Natural killer cell (primary cell): ENCODE measurements around the gene HDAC1. TPM values are rescaled to one million over a fixed set of nuclear protein-coding genes. Genes with fewer than 3 reads are reported as not detected.

ENCODE experiments used
- ATAC-seq, 3 donors: fragments of 150-1000 bp in 2 of 3; fragments of 200-7000 bp in 1 of 3; cut with Tn5 transposase; 1 replicate in 1 of 3; 2 replicates in 2 of 3; pipeline ENCODE4 v1.10.0; 2021; ENCODE audit warnings: mild to moderate bottlenecking in 2 of 3, moderate library complexity in 2 of 3
- DNase-seq, 2 donors: peaks; one replicate each; pipeline versions ENCODE4 v3.0.0 to v3.0.0-alpha.2; 2013 to 2021; ENCODE audit warnings: mixed read lengths in 1 of 2
- H3K27ac ChIP-seq: one replicate; pipeline ENCODE4 v1.5.1; 2013; ENCODE audit warnings: mild to moderate bottlenecking, low read length
- H3K27me3 ChIP-seq: one replicate; pipeline ENCODE4 v1.6.1; 2013; ENCODE audit warnings: low read length; ENCODE audit not compliant: control insufficient read depth, insufficient read depth
- H3K36me3 ChIP-seq: one replicate; pipeline ENCODE4 v1.6.1; 2013; ENCODE audit warnings: low read length; ENCODE audit not compliant: control insufficient read depth, insufficient read depth
- H3K4me1 ChIP-seq: one replicate; pipeline ENCODE4 v1.6.1; 2013; ENCODE audit warnings: low read length; ENCODE audit not compliant: control insufficient read depth, insufficient read depth
- H3K4me3 ChIP-seq: one replicate; pipeline ENCODE4 v1.5.1; 2013; ENCODE audit warnings: low read length
- H3K9me3 ChIP-seq: one replicate; pipeline ENCODE4 v1.6.1; 2013; ENCODE audit warnings: low read length; ENCODE audit not compliant: control insufficient read depth, insufficient read depth
- H3K27ac Mint-ChIP-seq, 2 donors: one replicate each; pipeline ENCODE4 v1.8.0; 2022; ENCODE audit warnings: mild to moderate bottlenecking in 2 of 2, mixed read lengths in 2 of 2, moderate library complexity in 1 of 2
- H3K27me3 Mint-ChIP-seq, 2 donors: one replicate each; pipeline ENCODE4 v1.8.0; 2022; ENCODE audit warnings: low read depth in 2 of 2, mixed read lengths in 2 of 2
- H3K36me3 Mint-ChIP-seq: one replicate; pipeline ENCODE4 v1.8.0; 2022; ENCODE audit warnings: mixed read lengths
- H3K4me1 Mint-ChIP-seq, 2 donors: one replicate each; pipeline ENCODE4 v1.8.0; 2022; ENCODE audit warnings: mixed read lengths in 2 of 2
- H3K4me3 Mint-ChIP-seq: one replicate; pipeline ENCODE4 v1.8.0; 2022; ENCODE audit warnings: mild to moderate bottlenecking, moderate library complexity, mixed read lengths
- H3K9me3 Mint-ChIP-seq, 2 donors: one replicate each; pipeline ENCODE4 v1.8.0; 2022; ENCODE audit warnings: mixed read lengths in 2 of 2
- WGBS: methylation state at CpG from one replicate; pipeline ENCODE4 v1.1.7; 2013; ENCODE audit warnings: missing lambda C conversion rate; ENCODE audit not compliant: insufficient coverage; 5-methylcytosine and 5-hydroxymethylcytosine counted together
- intact Hi-C: fragments of 100-400 bp; cut with micrococcal nuclease; formaldehyde crosslinking; loops from one replicate; pipeline ENCODE4 v1.14.2; 2022
- total RNA-seq, 4 donors: library from RNA; stranded (reverse); fragments of 120-200 nt in 1 of 4; gene quantifications; one replicate each; pipeline versions ENCODE4 v1.2.3 to v1.2.4, GENCODE V29; 2013 to 2022
- TF ChIP-seq, protein P1 (sequence below): fragments of 200-600 bp; IDR thresholded peaks from one replicate; pipeline ENCODE4 v1.8.0; 2022; ENCODE audit warnings: antibody characterized with exemption

The HDAC1 gene
- total RNA-seq, 3 donors from 2014 or later (not counting 1 experiment from before 2014, with no cell fraction given): 110 to 133 (median 125) TPM

DNA sequence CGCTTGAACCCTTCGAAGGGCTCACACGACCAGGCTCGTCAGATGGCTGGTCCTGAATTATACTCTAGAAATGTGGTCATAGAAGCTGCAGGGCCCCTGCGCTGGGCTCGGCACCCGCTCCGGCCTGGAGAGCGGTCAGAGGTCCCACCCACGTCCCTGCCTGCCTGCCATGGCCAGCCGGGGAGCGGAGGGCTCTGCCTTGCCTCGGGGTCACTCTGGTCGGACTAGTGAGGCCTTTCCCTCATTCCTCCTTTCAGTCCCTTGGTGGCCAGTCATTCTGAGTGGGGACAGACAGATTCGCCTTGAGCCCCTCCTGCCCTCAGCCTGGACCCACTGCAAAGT is 44.7 kb downstream of the HDAC1 start:
- TF ChIP-seq, protein P1, sequence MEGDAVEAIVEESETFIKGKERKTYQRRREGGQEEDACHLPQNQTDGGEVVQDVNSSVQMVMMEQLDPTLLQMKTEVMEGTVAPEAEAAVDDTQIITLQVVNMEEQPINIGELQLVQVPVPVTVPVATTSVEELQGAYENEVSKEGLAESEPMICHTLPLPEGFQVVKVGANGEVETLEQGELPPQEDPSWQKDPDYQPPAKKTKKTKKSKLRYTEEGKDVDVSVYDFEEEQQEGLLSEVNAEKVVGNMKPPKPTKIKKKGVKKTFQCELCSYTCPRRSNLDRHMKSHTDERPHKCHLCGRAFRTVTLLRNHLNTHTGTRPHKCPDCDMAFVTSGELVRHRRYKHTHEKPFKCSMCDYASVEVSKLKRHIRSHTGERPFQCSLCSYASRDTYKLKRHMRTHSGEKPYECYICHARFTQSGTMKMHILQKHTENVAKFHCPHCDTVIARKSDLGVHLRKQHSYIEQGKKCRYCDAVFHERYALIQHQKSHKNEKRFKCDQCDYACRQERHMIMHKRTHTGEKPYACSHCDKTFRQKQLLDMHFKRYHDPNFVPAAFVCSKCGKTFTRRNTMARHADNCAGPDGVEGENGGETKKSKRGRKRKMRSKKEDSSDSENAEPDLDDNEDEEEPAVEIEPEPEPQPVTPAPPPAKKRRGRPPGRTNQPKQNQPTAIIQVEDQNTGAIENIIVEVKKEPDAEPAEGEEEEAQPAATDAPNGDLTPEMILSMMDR: no peak
- peak overlapping the region; percentile 69 for H3K4me3 Mint-ChIP-seq
- H3K27me3 Mint-ChIP-seq: peaks cover 0 to 3% of the 10 kb centered on the region in 2 donors
- peak overlapping the region in 1 of 2 donors; percentile 87 for H3K27ac Mint-ChIP-seq
- no peak for ATAC-seq
- intact Hi-C loops: loop anchor here (5.0 kb wide), 1 partner anchor 114 kb away; the partner anchor contains the start of genes EIF3I and TMEM234
- peaks cover 48% of the 10 kb centered on the region for H3K4me1 ChIP-seq
- peaks cover 1% of the 10 kb centered on the region for H3K36me3 Mint-ChIP-seq
- DNase-seq: no peak
- H3K36me3 ChIP-seq: peaks cover 24% of the 10 kb centered on the region
- H3K27me3 ChIP-seq: no peaks in the 10 kb centered on the region
- no peaks in the 10 kb centered on the region for H3K9me3 Mint-ChIP-seq
- H3K27ac ChIP-seq: no peak overlapping the region
- H3K9me3 ChIP-seq: no peaks in the 10 kb centered on the region
- WGBS: 48% methylated on average over 15 of the region's 15 CpGs
- H3K4me1 Mint-ChIP-seq: peaks cover 19 to 47% of the 10 kb centered on the region in 2 donors
- H3K4me3 ChIP-seq: peak overlapping the region; percentile 1

DNA sequence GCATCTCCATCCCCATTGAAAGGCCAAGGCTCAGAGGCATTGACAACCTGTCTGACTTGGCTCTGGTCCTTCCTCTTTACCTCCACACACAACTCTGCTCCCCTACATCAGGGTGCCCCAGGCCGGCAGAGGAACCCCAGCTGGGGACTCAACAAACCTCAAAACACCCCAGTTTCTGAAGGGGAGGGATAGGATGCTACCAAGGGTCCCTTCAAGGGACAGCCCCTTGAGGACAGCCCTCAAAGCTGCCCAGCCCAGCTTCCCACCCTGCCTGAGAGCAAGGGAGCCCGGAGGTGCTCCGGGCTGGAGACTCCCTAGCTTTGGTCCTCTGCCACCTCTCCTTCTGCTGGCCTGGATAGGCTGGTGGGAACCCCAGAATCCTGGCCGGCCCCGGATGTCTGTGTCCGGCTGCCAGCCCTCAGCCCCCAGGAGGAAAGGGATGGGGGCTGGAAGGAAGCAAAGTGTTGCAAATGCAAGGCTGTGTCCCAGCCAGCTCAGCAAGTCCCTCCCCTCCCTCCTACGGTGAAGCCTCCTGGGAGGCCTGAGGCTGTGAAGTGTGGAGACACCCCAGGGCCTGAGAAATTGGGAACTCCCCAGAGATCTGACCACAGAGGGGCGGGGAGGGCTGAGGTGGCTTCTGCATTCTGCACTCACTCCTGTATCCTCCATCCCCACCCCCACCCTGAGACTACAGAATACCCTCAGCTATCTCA is 45.2 kb downstream of the HDAC1 start:
- H3K4me1 ChIP-seq: peaks cover 48% of the 10 kb centered on the region
- H3K27ac ChIP-seq: no peak overlapping the region
- H3K27me3 ChIP-seq: no peaks in the 10 kb centered on the region
- H3K9me3 Mint-ChIP-seq: no peaks in the 10 kb centered on the region
- no peak overlapping the region for H3K4me3 ChIP-seq
- peak; percentile 67 to 87 for DNase-seq
- peaks cover 19 to 47% of the 10 kb centered on the region in 2 donors for H3K4me1 Mint-ChIP-seq
- TF ChIP-seq, protein P1: no peak
- H3K9me3 ChIP-seq: no peaks in the 10 kb centered on the region
- intact Hi-C loops: loop anchor here (1.0 to 5.0 kb wide), 2 partner anchors 14 to 115 kb away; partner anchors contain the start of genes EIF3I and TMEM234
- peaks cover 0 to 3% of the 10 kb centered on the region in 2 donors for H3K27me3 Mint-ChIP-seq
- peak overlapping the region; percentile 19 to 87 for H3K27ac Mint-ChIP-seq
- ATAC-seq: peak; percentile 75 to 85 (median 76)
- H3K36me3 ChIP-seq: peaks cover 19% of the 10 kb centered on the region
- no peaks in the 10 kb centered on the region for H3K36me3 Mint-ChIP-seq
- 28% methylated on average over 8 of the region's 8 CpGs for WGBS
- peak overlapping the region; percentile 69 for H3K4me3 Mint-ChIP-seq

DNA sequence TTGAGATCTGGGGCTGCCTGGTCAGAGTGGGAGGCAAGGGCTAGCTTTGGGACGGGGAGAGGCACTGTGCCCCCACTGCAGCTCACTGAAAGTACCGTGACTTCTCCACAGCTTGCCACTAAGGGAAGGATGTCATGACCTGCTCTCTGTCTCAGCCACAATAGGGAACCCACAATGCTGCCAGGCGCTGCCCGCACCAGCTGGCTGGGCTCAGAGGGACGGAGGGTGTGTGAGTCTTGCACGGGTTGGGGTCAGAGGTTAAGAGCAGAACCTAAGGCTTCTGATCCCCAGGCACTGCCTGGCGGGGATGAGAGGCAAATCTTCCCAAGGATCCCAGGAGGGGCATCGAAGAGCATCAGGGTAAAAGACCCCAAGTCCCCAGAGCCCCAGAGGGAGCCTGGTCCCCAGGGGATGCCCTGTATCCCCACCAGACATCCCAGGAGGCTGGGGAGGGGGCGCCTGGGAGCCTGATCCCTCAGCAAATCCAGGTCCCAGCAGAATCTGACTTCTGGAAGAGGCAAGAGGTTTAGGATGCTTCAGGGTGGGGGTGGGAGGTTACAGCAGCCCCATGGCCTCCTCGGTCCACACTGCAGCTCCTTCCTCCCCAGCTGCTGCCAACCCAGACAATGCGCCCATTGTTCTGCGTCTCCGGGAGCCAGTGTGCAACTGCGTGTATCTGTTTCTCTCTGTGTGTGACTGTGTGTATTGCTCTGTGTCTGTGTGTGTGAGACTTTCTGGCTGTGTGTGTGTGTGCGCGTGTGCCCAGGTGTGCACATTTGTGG is 46.2 kb downstream of the HDAC1 start:
- H3K27me3 ChIP-seq: no peaks in the 10 kb centered on the region
- TF ChIP-seq, protein P1: no peak
- peak; percentile 41 to 59 for DNase-seq
- H3K27ac ChIP-seq: peak overlapping the region; percentile 51
- intact Hi-C loops: loop anchor here (1.0 to 5.0 kb wide), 2 partner anchors 13 to 116 kb away; partner anchors contain the start of genes EIF3I and TMEM234
- peaks cover 10% of the 10 kb centered on the region for H3K36me3 ChIP-seq
- H3K4me1 Mint-ChIP-seq: peaks cover 24 to 52% of the 10 kb centered on the region in 2 donors
- H3K27me3 Mint-ChIP-seq: peaks cover 0 to 3% of the 10 kb centered on the region in 2 donors
- no peak overlapping the region for H3K4me3 ChIP-seq
- WGBS: 54% methylated on average over 16 of the region's 16 CpGs
- peak overlapping the region; percentile 26 for H3K4me3 Mint-ChIP-seq
- peak overlapping the region; percentile 19 to 87 for H3K27ac Mint-ChIP-seq
- no peaks in the 10 kb centered on the region for H3K9me3 Mint-ChIP-seq
- ATAC-seq: peak; percentile 34 to 57 (median 45)
- peaks cover 52% of the 10 kb centered on the region for H3K4me1 ChIP-seq
- H3K36me3 Mint-ChIP-seq: no peaks in the 10 kb centered on the region
- no peaks in the 10 kb centered on the region for H3K9me3 ChIP-seq
